ENCODE results near the gene SHOC2. TPM values are rescaled to one million over a fixed set of nuclear protein-coding genes. Genes with fewer than 3 reads are reported as not detected.

SHOC2 gene
- total and polyA plus RNA-seq, 2 of the 13 experiments (the other 11 are each of a cell fraction or from before 2014, with no cell fraction given) = 8.6 to 25.5 TPM

DNA sequence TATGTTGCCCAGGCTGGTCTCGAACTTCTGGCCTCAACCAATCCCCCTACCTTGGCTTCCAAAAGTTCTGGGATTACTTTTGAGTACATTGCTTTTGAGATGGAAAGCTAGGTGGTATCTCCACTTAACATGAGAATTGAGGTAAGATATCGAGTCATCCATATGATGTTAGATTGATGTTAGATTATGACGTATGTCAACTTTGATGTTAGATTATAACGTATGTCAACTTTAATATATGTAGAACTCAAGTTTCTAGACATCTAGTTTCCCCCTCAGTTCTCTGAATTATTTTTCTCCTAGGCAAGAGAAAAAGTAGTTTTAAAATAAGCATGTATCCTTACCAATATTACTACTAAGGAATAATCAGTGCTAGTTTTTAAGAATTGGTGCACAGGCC, 20.0 kb downstream of the SHOC2 start (continued):
- TF ChIP-seq, protein P1, sequence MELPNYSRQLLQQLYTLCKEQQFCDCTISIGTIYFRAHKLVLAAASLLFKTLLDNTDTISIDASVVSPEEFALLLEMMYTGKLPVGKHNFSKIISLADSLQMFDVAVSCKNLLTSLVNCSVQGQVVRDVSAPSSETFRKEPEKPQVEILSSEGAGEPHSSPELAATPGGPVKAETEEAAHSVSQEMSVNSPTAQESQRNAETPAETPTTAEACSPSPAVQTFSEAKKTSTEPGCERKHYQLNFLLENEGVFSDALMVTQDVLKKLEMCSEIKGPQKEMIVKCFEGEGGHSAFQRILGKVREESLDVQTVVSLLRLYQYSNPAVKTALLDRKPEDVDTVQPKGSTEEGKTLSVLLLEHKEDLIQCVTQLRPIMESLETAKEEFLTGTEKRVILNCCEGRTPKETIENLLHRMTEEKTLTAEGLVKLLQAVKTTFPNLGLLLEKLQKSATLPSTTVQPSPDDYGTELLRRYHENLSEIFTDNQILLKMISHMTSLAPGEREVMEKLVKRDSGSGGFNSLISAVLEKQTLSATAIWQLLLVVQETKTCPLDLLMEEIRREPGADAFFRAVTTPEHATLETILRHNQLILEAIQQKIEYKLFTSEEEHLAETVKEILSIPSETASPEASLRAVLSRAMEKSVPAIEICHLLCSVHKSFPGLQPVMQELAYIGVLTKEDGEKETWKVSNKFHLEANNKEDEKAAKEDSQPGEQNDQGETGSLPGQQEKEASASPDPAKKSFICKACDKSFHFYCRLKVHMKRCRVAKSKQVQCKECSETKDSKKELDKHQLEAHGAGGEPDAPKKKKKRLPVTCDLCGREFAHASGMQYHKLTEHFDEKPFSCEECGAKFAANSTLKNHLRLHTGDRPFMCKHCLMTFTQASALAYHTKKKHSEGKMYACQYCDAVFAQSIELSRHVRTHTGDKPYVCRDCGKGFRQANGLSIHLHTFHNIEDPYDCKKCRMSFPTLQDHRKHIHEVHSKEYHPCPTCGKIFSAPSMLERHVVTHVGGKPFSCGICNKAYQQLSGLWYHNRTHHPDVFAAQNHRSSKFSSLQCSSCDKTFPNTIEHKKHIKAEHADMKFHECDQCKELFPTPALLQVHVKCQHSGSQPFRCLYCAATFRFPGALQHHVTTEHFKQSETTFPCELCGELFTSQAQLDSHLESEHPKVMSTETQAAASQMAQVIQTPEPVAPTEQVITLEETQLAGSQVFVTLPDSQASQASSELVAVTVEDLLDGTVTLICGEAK (IDR thresholded peaks at IDR 0.05) = no peak
- TF ChIP-seq, protein P1 (CRISPR knock-in tag; IDR thresholded peaks at IDR 0.05) = no peak
- TF ChIP-seq ZNF337 (CRISPR knock-in tag; IDR thresholded peaks at IDR 0.05; ENCODE audit: borderline replicate concordance, low read depth) = no peak
- no peak for TF ChIP-seq ZFP90 (CRISPR knock-in tag; IDR thresholded peaks at IDR 0.05; ENCODE audit: borderline replicate concordance)
- TF ChIP-seq, protein P2, sequence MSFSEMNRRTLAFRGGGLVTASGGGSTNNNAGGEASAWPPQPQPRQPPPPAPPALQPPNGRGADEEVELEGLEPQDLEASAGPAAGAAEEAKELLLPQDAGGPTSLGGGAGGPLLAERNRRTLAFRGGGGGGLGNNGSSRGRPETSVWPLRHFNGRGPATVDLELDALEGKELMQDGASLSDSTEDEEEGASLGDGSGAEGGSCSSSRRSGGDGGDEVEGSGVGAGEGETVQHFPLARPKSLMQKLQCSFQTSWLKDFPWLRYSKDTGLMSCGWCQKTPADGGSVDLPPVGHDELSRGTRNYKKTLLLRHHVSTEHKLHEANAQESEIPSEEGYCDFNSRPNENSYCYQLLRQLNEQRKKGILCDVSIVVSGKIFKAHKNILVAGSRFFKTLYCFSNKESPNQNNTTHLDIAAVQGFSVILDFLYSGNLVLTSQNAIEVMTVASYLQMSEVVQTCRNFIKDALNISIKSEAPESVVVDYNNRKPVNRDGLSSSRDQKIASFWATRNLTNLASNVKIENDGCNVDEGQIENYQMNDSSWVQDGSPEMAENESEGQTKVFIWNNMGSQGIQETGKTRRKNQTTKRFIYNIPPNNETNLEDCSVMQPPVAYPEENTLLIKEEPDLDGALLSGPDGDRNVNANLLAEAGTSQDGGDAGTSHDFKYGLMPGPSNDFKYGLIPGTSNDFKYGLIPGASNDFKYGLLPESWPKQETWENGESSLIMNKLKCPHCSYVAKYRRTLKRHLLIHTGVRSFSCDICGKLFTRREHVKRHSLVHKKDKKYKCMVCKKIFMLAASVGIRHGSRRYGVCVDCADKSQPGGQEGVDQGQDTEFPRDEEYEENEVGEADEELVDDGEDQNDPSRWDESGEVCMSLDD (CRISPR knock-in tag; IDR thresholded peaks at IDR 0.05; ENCODE audit: borderline replicate concordance) = no peak
- no peak for TF ChIP-seq ZSCAN30 (CRISPR knock-in tag; IDR thresholded peaks at IDR 0.05)
